WI38 (cell line): ENCODE measurements around the gene CLASP1.

Experiments
- H3K4me3 ChIP-seq: 2 replicates; pipeline ENCODE4 v1.5.1; 2011; ENCODE audit warnings: low read depth, mild to moderate bottlenecking, control low read depth, low read length
- CTCF ChIP-seq: IDR thresholded peaks from 2 replicates; pipeline ENCODE4 v1.5.1; 2012; ENCODE audit warnings: low read depth, mild to moderate bottlenecking, control low read depth, low read length

Gene CLASP1

DNA sequence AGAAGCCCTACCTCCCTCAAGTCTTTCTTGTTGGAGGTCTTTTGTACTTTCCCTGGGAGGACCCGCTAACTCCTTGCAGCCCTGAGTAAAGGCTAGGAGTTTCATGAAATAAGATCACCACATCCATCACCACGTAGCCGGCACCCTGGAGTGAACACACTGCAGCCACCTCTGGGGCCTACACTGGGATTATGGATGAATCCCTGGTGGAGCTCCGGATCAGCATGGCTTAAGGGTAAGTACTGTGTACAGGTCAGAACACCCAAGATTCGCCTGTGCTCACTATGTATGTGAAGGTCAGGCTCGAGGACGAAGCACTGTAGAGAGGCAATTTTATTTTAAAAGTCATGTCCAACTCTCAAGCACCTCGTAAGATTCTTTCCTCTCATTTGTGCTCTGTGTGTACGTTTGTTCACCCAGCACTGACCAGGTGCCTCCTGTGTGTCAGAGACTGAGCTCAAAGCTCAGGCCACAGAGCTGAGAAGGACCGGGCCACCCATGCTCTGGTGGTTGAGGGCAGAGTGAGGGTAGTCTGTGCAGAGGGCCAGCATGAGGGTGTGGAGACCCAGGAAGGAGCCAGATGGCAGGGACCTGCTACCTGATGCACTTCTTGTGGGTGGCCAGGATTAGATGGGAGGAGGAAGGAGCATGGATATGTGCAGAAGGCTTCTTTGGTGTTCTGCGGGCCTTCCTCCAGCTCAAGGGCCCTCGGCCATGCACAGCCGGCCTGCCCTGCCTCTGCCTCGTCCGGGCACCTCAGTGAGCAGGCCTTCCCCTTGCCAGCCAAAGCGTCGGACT lies 297.5 kb downstream of the CLASP1 start:
- TF ChIP-seq CTCF: no peak
- H3K4me3 ChIP-seq: no peak overlapping the region

GRCh38 chr2:121350890-121351289 lies 298.4 kb downstream of the CLASP1 start:
- no peak overlapping the region for H3K4me3 ChIP-seq
- no peak for TF ChIP-seq CTCF

DNA sequence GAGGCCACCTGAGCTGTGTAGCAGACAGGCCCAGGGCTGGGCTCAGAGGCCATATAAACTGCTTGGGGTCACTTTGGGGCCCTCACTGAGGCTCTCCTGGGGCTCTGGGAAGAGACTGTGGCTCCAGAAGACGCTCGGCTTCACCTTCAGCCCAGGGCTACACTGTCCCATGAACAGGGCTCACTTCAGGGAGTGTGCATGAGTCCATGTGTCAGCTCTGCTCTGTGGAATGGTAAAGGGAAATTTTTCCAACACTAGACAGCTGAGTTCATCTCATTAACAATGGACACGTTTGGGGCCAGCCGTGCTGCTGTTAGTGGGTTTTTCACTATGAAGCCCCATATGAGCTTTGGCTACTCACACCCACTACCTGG lies 298.9 kb downstream of the CLASP1 start:
- H3K4me3 ChIP-seq: no peak overlapping the region
- no peak for TF ChIP-seq CTCF

DNA sequence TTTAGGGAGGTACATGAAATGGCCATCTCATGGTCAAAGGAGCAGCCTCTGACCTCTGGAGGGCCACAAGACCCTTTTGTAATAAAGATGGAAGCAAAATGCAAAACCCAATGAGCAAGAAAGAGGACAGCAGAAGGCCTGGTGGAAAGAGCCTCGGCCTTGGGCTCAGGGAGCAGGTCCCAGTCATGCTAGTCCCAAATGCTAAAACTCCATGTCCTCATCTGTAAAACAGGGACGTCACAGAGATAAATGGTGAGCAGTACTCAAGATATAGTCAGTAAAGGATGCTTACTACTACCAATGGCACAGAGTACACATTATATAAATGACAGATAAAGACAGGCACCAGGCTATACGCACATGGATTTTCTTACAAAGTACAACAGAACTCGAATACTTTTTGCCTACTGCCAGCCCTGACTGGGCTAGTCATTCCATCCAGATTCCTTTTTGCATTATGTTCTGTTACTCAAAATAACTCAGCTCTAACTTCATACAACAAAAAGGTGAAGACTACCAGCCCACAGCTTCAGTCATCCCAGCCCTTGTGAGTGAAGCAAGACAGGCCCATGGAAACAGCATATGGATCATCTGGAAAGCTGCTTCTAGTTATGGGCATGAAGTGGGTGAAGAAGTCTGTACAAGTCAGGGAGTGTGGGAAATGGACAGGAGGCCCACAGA lies 299.4 kb downstream of the CLASP1 start:
- H3K4me3 ChIP-seq: no peak overlapping the region
- no peak for TF ChIP-seq CTCF

DNA sequence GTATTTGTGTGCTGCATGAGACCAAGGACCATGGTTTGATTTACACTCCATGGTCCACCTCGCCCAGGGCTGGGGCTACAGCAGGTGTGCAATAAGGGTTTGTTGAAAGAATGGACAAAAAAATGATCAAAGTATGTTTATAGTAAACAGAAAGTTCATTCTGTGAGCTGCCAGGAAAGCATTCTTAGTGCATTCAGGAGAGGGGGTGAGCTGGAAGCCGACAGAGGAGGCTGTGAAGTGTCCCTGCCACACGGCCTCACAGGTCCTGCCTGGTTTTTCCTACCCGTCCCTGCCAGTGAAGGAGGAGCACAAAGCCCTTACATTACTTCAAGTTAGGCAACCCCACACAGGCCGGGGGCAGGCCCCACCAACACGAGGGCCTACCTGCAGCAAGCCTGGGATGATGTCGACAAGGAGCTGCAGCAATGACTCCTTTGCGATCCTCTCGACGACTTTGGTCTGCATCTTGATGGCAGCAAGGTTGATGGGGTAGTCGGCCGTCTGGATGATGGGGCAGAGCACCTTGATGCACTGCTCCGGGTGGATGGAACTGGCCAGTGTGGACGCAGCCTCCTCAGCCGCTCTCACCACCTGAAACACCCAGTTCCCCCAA lies 301.0 kb downstream of the CLASP1 start:
- no peak overlapping the region for H3K4me3 ChIP-seq
- TF ChIP-seq CTCF: no peak

DNA sequence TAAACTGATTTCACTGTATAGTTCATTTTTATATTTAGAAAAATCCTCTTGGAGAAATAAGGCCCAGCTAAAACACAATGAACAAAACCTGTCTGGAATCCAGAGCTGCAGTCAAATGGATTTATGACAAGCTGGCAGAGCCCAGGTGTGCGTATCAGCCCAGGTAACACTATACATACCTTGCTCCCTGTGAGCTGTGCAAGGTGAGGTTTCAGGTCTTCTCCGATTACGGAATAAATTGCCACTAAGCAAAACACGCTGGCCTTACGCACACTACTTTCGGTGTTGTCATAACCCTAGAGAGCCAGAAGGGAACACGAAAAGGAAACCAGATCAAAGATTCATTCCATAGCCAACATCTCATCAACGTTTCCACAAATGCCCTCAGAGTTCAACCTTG lies 302.4 kb downstream of the CLASP1 start:
- TF ChIP-seq CTCF: no peak
- no peak overlapping the region for H3K4me3 ChIP-seq

- H3K4me3 ChIP-seq: no peak overlapping the region
- TF ChIP-seq CTCF: no peak
Measured at GRCh38 chr2:121346407-121346806, 302.9 kb downstream of the CLASP1 start.
